Fibroblast of pulmonary artery (primary cell): ENCODE results near the gene NDUFAF8.
A peak's percentile ranks its signal among the peaks of the same experiment; 100 is the strongest.

Experiments used
- DNase-seq: peaks from one replicate; pipeline ENCODE4 v3.0.0-alpha.2; 2010; ENCODE audit warnings: low read depth
- H3K4me3 ChIP-seq: replicated peaks from 2 replicates; pipeline ENCODE4 v1.5.1; 2011; ENCODE audit warnings: low read depth, mild to moderate bottlenecking, control low read depth, low read length, moderate library complexity
- CTCF ChIP-seq: IDR thresholded peaks from 2 replicates; pipeline ENCODE4 v1.5.1; 2011; ENCODE audit warnings: mild to moderate bottlenecking, control low read depth, low read length, inconsistent platforms; ENCODE audit errors: missing control alignments

NDUFAF8 gene

GRCh38 chr17:81241203-81241602, 2.1 kb downstream of the NDUFAF8 start:
- no peak for TF ChIP-seq CTCF
- no peak for DNase-seq
- no peak overlapping the region for H3K4me3 ChIP-seq

- H3K4me3 ChIP-seq = no peak overlapping the region
- peak; percentile 73 for TF ChIP-seq CTCF
- DNase-seq = peak; percentile 46
Observed at GRCh38 chr17:81241648-81242420, 2.7 kb downstream of the NDUFAF8 start.

GRCh38 chr17:81242421-81243332, 3.6 kb downstream of the NDUFAF8 start:
- no peak for DNase-seq
- TF ChIP-seq CTCF = no peak
- H3K4me3 ChIP-seq = no peak overlapping the region

GRCh38 chr17:81243333-81243664, 4.2 kb downstream of the NDUFAF8 start:
- no peak for DNase-seq
- H3K4me3 ChIP-seq = no peak overlapping the region
- TF ChIP-seq CTCF = no peak

- TF ChIP-seq CTCF = no peak
- DNase-seq = no peak
- no peak overlapping the region for H3K4me3 ChIP-seq
Observed at GRCh38 chr17:81244358-81245023, 5.4 kb downstream of the NDUFAF8 start.

GRCh38 chr17:81245024-81245664, 6.0 kb downstream of the NDUFAF8 start:
- H3K4me3 ChIP-seq = no peak overlapping the region
- no peak for TF ChIP-seq CTCF
- no peak for DNase-seq
